GM19025 (cell line): ENCODE measurements around the gene SLC47A1.

ENCODE experiments used
- ATAC-seq: cut with Tn5 transposase; IDR thresholded peaks from one replicate; pipeline ENCODE4 v1.9.1; 2021; ENCODE audit warnings: mild to moderate bottlenecking, low read depth, moderate library complexity; ENCODE audit not compliant: unreplicated experiment

Gene SLC47A1

GRCh38 chr17:19590451-19590850, 56.8 kb downstream of the SLC47A1 start:
- no peak for ATAC-seq

GRCh38 chr17:19590912-19591551, 57.4 kb downstream of the SLC47A1 start:
- no peak for ATAC-seq

- ATAC-seq, result no peak
These were observed 58.7 kb downstream of the SLC47A1 start for GRCh38 chr17:19592316-19592715.

DNA sequence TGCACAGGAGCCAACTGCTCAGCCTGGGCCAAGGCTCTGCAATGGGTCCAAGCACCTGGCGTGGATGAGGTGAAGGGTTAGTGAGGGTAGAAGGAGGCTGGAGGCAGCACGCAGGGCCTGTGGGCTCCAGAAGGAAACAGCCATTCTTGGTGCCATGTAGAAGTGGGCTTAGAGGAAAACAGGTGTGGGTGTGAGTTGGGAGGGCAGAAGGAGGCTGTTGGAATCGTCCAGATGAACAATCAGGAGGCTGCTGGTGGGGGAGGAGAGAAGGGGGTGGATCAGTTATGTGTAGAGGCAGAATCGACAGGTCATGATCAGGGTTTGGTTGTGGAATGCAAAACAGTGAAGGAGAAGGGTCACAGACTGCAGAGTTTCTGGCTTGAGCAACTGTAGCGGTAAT, 63.2 kb downstream of the SLC47A1 start:
- ATAC-seq, result no peak

DNA sequence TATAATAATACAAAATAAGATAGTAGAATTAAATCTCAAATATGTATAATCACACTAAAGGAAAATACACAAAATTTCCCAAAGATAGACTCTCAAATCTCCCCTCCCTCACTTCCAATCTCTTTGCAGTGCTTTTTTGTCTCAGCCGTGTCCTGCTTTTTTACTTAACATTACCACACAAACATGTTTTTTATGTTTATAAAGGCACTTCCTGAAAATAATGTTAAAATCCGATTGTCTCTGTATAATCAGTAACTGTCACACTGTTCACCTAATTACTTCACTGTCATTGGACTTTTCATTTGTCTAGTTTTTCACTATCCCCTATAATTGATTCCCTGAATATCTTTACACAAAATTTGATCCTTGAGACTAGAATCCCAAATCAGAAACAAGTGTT, 76.7 kb downstream of the SLC47A1 start:
- ATAC-seq, result no peak

- ATAC-seq, result no peak
These were observed 77.2 kb downstream of the SLC47A1 start for GRCh38 chr17:19610879-19611278.

- ATAC-seq, result no peak
These were observed 80.3 kb downstream of the SLC47A1 start for GRCh38 chr17:19613979-19614378.

- ATAC-seq, result no peak
These were observed 81.2 kb downstream of the SLC47A1 start for GRCh38 chr17:19614900-19615299.

- ATAC-seq, result no peak
These were observed 84.4 kb downstream of the SLC47A1 start for GRCh38 chr17:19618015-19618414.

GRCh38 chr17:19619705-19620325, 86.2 kb downstream of the SLC47A1 start:
- ATAC-seq, result no peak

DNA sequence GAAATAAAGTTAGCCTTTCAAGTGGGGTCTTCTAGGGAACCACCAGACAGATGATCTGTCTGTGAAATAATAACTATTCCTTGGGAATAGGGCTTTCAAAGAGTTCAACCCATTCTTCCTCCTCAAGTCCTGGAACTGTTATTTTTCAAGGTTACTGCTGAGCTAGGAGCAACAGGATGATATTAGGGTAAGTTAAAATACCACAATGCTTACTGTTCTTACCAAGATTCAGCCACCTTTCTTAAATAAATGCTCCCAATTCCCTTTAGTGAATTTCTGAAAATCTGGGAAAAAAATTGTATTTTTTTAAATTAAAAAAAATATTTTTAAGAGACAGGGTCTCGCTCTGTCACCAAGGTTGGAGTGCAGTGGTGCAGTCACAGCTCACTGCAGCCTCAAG, 88.0 kb downstream of the SLC47A1 start:
- no peak for ATAC-seq

DNA sequence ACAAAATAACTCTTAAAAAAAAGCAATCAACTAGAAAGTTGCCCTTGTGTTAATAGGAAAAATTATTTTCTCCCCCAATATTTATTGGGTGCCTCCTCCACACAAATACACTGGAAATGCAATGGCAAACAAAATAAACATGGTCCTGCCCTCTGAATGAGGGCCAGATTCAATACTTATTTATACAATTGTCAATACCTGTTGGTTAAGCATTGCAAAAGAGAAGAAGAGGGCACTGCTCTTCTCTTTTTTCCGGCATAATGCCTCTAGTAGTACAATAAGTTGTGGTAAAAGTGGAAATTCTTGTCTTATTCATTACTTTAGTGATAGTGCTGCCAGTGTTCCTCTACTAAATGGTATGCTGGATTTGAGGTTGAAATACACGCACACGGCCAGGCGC, 92.4 kb downstream of the SLC47A1 start:
- ATAC-seq, result no peak
